Ovary (tissue), 3 donors: Measurements from ENCODE around the gene MOB1A.

Experiments used
- POLR2A ChIP-seq: fragments of 450-650 bp; IDR thresholded peaks from one replicate; pipeline ENCODE4 v1.6.1; 2017; ENCODE audit warnings: antibody characterized with exemption, mild to moderate bottlenecking, moderate library complexity
- TF ChIP-seq, protein P1 (sequence below), 3 donors: fragments of 450-650 bp in 2 of 3; fragments of 200-600 bp in 1 of 3; IDR thresholded peaks; one replicate each; pipeline versions ENCODE4 v1.5.1 to v1.8.0; 2016 to 2022; ENCODE audit warnings: antibody characterized with exemption in 3 of 3, mild to moderate bottlenecking in 1 of 3
- donor health status: DM: no; HTN: no; CAD: no.

DNA sequence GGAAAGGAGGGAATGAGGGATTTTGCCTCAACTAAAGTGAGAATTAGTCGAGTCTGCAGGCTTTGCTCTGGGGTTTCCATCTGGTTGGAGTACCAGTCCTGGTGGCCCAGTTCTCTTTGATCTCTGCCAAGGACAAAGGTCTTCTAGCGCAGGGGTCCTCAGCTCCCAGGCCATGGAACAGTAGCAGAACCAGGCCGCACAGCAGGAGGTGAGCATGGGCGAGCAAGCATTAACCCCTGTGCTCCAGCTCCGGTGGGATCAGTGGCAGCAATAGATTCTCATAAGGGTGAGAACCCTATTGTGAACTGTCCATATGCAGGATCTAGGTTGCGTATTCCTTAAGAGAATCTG is 43.6 kb upstream of the MOB1A start:
- TF ChIP-seq, protein P1, sequence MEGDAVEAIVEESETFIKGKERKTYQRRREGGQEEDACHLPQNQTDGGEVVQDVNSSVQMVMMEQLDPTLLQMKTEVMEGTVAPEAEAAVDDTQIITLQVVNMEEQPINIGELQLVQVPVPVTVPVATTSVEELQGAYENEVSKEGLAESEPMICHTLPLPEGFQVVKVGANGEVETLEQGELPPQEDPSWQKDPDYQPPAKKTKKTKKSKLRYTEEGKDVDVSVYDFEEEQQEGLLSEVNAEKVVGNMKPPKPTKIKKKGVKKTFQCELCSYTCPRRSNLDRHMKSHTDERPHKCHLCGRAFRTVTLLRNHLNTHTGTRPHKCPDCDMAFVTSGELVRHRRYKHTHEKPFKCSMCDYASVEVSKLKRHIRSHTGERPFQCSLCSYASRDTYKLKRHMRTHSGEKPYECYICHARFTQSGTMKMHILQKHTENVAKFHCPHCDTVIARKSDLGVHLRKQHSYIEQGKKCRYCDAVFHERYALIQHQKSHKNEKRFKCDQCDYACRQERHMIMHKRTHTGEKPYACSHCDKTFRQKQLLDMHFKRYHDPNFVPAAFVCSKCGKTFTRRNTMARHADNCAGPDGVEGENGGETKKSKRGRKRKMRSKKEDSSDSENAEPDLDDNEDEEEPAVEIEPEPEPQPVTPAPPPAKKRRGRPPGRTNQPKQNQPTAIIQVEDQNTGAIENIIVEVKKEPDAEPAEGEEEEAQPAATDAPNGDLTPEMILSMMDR (IDR thresholded peaks at IDR 0.05), result no peak
- TF ChIP-seq POLR2A, result no peak
